Gastrocnemius medialis (tissue), 4 donors: ENCODE data around the gene MAP3K13. TPM values are rescaled to one million over a fixed set of nuclear protein-coding genes. Genes with fewer than 3 reads are reported as not detected.
"Not testable (repeated sequence)": the region's sequence is repeated elsewhere in the genome, so short reads cannot be mapped to it uniquely, and the experiment has no call there.

Experiments
- ATAC-seq, 2 donors: fragments of 150-250 bp; one replicate each; pipeline ENCODE4 v1.9.1; 2016
- DNase-seq, 2 donors: peaks; one replicate each; pipeline ENCODE4 v3.0.0-alpha.2; 2019
- H3K27ac ChIP-seq, 4 donors: fragments of 200-600 bp; sonication (generic); 1 replicate in 1 of 4; 2 replicates in 3 of 4; pipeline ENCODE4 v1.5.1; 2016 to 2018; ENCODE audit warnings: mild to moderate bottlenecking in 2 of 4, moderate library complexity in 1 of 4
- H3K27me3 ChIP-seq, 3 donors: fragments of 200-600 bp; sonication (generic) in 2 of 3; 1 replicate in 1 of 3; 2 replicates in 2 of 3; pipeline versions ENCODE4 v1.5.1 to v1.6.0; 2016 to 2019; ENCODE audit warnings: mild to moderate bottlenecking in 1 of 3, moderate library complexity in 1 of 3
- H3K36me3 ChIP-seq, 2 donors: fragments of 200-600 bp; sonication (generic) in 1 of 2; one replicate each; pipeline ENCODE4 v1.5.1; 2017 to 2018
- H3K4me1 ChIP-seq, 2 donors: fragments of 200-600 bp; sonication (generic) in 1 of 2; one replicate each; pipeline ENCODE4 v1.5.1; 2016 to 2017; ENCODE audit warnings: mild to moderate bottlenecking in 2 of 2
- H3K4me3 ChIP-seq, 4 donors: fragments of 200-600 bp; sonication (generic) in 3 of 4; 1 replicate in 1 of 4; 2 replicates in 3 of 4; pipeline ENCODE4 v1.5.1; 2016 to 2019; ENCODE audit warnings: mild to moderate bottlenecking in 2 of 4
- H3K9me3 ChIP-seq, 3 donors: fragments of 200-600 bp; sonication (generic) in 2 of 3; 1 replicate in 1 of 3; 2 replicates in 2 of 3; pipeline ENCODE4 v1.5.1; 2016 to 2019
- CTCF ChIP-seq, 5 experiments: fragments of 450-650 bp in 3 of 5; fragments of 200-600 bp in 2 of 5; sonication (generic) in 2 of 5; IDR thresholded peaks in 4 of 5; conservative IDR thresholded peaks in 1 of 5; 1 replicate in 4 of 5; 2 replicates in 1 of 5; pipeline ENCODE4 v1.5.1; 2016 to 2019; ENCODE audit warnings: antibody characterized with exemption in 5 of 5, mild to moderate bottlenecking in 3 of 5, moderate library complexity in 3 of 5
- POLR2A ChIP-seq, 2 donors: fragments of 450-650 bp; IDR thresholded peaks; one replicate each; pipeline ENCODE4 v1.6.1; 2017; ENCODE audit warnings: antibody characterized with exemption in 2 of 2, mild to moderate bottlenecking in 2 of 2, moderate library complexity in 2 of 2
- in situ Hi-C, 4 donors: fragments of 200-750 bp; cut with MboI; loops; one replicate each; pipeline versions ENCODE4 v1.15.0 to v1.8.0; 2017; ENCODE audit warnings: low sequenced_read_pairs in 4 of 4
- intact Hi-C: fragments of 100-400 bp; cut with DNase I; formaldehyde crosslinking; loops from one replicate; pipeline ENCODE4 v1.15.1; 2023; ENCODE audit warnings: low total_unique reads
- total RNA-seq, 4 donors: library from RNA; depleted of rRNA; stranded (reverse); fragments of >200 nt; gene quantifications; one replicate each; pipeline versions ENCODE4 v1.1.0 to v1.2.3, GENCODE V29; 2016

MAP3K13 gene
- total RNA-seq, 4 donors from 2014 or later: 1.6 to 6.5 (median 4.6) TPM

GRCh38 chr3:185366074-185366335, 3.1 kb downstream of the MAP3K13 start:
- in situ Hi-C loops: no loop called here
- no peak overlapping the region for H3K27ac ChIP-seq
- ATAC-seq: no peak
- peaks cover 9 to 29% of the 10 kb centered on the region in 2 donors for H3K4me1 ChIP-seq
- no peak for TF ChIP-seq POLR2A (IDR thresholded peaks at IDR 0.05)
- TF ChIP-seq CTCF (IDR thresholded peaks at IDR 0.05 in 4 of 5, conservative IDR thresholded peaks at IDR 0.05 in 1 of 5): no peak
- intact Hi-C loops: loop anchor here (10.0 kb wide), 1 partner anchor 219 kb away; the partner anchor contains the start of gene SENP2
- H3K36me3 ChIP-seq: no peaks in the 10 kb centered on the region
- DNase-seq: no peak
- no peaks in the 10 kb centered on the region for H3K9me3 ChIP-seq
- H3K4me3 ChIP-seq: no peak overlapping the region
- H3K27me3 ChIP-seq: no peaks in the 10 kb centered on the region

- Histone ChIP-seq H3K4me1 (peaks cover 9 to 25% of the 10 kb centered on the region in 2 donors), H3K4me3 (no peak overlapping the region), H3K36me3 (no peaks in the 10 kb centered on the region), H3K27ac (no peak overlapping the region), H3K27me3 (no peaks in the 10 kb centered on the region), H3K9me3 (no peaks in the 10 kb centered on the region)
- DNase-seq: no peak
- TF ChIP-seq POLR2A (IDR thresholded peaks at IDR 0.05) (no peak), CTCF (IDR thresholded peaks at IDR 0.05 in 4 of 5, conservative IDR thresholded peaks at IDR 0.05 in 1 of 5) (no peak)
- ATAC-seq: no peak
- in situ Hi-C loops: no loop called here
- intact Hi-C loops: loop anchor here (10.0 kb wide), 1 partner anchor 218 kb away; the partner anchor contains the start of gene SENP2
These were observed 4.0 kb downstream of the MAP3K13 start for GRCh38 chr3:185366913-185367312.

- H3K4me1 ChIP-seq, H3K27ac ChIP-seq, H3K36me3 ChIP-seq, DNase-seq, ATAC-seq, intact Hi-C loops, H3K4me3 ChIP-seq, H3K27me3 ChIP-seq, in situ Hi-C loops, H3K9me3 ChIP-seq: not testable (repeated sequence)
These were observed 7.4 kb downstream of the MAP3K13 start for GRCh38 chr3:185370349-185370748.

GRCh38 chr3:185371306-185372074, 8.6 kb downstream of the MAP3K13 start:
- no peak overlapping the region for H3K27ac ChIP-seq
- no peaks in the 10 kb centered on the region for H3K4me1 ChIP-seq
- no peak for ATAC-seq
- in situ Hi-C loops: no loop called here
- no peak for DNase-seq
- TF ChIP-seq POLR2A (IDR thresholded peaks at IDR 0.05) (no peak), CTCF (IDR thresholded peaks at IDR 0.05 in 4 of 5, conservative IDR thresholded peaks at IDR 0.05 in 1 of 5) (no peak)
- H3K9me3 ChIP-seq: no peaks in the 10 kb centered on the region
- H3K36me3 ChIP-seq: no peaks in the 10 kb centered on the region
- H3K27me3 ChIP-seq: no peaks in the 10 kb centered on the region
- no peak overlapping the region for H3K4me3 ChIP-seq
- intact Hi-C loops: no loop called here

- Histone ChIP-seq H3K36me3 (no peaks in the 10 kb centered on the region), H3K27me3 (no peaks in the 10 kb centered on the region), H3K27ac (no peak overlapping the region), H3K4me3 (no peak overlapping the region), H3K9me3 (no peaks in the 10 kb centered on the region), H3K4me1 (no peaks in the 10 kb centered on the region)
- TF ChIP-seq CTCF (IDR thresholded peaks at IDR 0.05 in 4 of 5, conservative IDR thresholded peaks at IDR 0.05 in 1 of 5): no peak
- no peak for TF ChIP-seq POLR2A (IDR thresholded peaks at IDR 0.05)
- DNase-seq (no peak), ATAC-seq (no peak)
- in situ Hi-C loops (no loop called here), intact Hi-C loops (no loop called here)
These were observed 18.6 kb downstream of the MAP3K13 start for GRCh38 chr3:185381320-185382058.
